ENCODE results near the gene CHRM2. TPM values are rescaled to one million over a fixed set of nuclear protein-coding genes. Genes with fewer than 3 reads are reported as not detected.

Gene CHRM2
- total and polyA plus RNA-seq, 9 of the 15 experiments (the other 6 are each of a cell fraction or from before 2014, with no cell fraction given) = not detected

- WGBS (ENCODE audit: insufficient coverage, low coverage, missing lambda C conversion rate) = 9% methylated on average over 3 of the region's 3 CpGs
- no peaks in the 10 kb centered on the region for H4K20me1 ChIP-seq (replicated peaks; ENCODE audit: control insufficient read depth, insufficient read depth, low read length)
- intact Hi-C loops (cut with micrococcal nuclease) = no loop called here
- H3K9ac ChIP-seq (ENCODE audit: insufficient read depth in 1 of 2, low read depth in 2 of 2, low read length in 2 of 2) = no peak overlapping the region
- no peak overlapping the region for H3K27ac ChIP-seq (ENCODE audit: extremely low read depth, low read depth, low read length)
- H3K4me2 ChIP-seq (ENCODE audit: insufficient read depth, low read length) = no peak overlapping the region
- FAIRE-seq = no peak
- H3K4me3 ChIP-seq = no peak overlapping the region
- no peaks in the 10 kb centered on the region for H3K9me1 ChIP-seq (ENCODE audit: control insufficient read depth, insufficient read depth, low read length)
- H3K27me3 ChIP-seq (ENCODE audit: control insufficient read depth in 2 of 2, insufficient read depth in 2 of 2, low read length in 2 of 2) = no peaks in the 10 kb centered on the region
- no peaks in the 10 kb centered on the region for H3K4me1 ChIP-seq (replicated peaks in 1 of 2; ENCODE audit: control insufficient read depth in 2 of 2, insufficient read depth in 2 of 2, low read length in 2 of 2)
- in situ Hi-C loops (cut with MboI) = no loop called here
- no peaks in the 10 kb centered on the region for H3K9me3 ChIP-seq (replicated peaks; ENCODE audit: control insufficient read depth, insufficient read depth, low read depth, low read length)
- no peak overlapping the region for H2AFZ ChIP-seq (ENCODE audit: low read depth, low read length)
- POLR2A ChIA-PET = interaction anchor here (0.7 kb wide), 1 partner anchor 513 kb away, joined by 3 read pairs; no protein-coding TSS in a partner anchor
- H3K36me3 ChIP-seq (ENCODE audit: control insufficient read depth, insufficient read depth, low read length) = no peaks in the 10 kb centered on the region
- DNase-seq (ENCODE audit: extremely low read depth in 1 of 4, low spot score in 3 of 4) = no peak
- BruUV-seq (replicated peaks) = no TSS peak
- CTCF ChIA-PET (ENCODE audit: low intra/inter-chr PET ratio) = no interaction called here
- no peak for ATAC-seq
- no peaks in the 10 kb centered on the region for H3K79me2 ChIP-seq (ENCODE audit: control insufficient read depth, insufficient read depth, low read length)
- TF ChIP-seq CBX2 (IDR thresholded peaks at IDR 0.05; ENCODE audit: insufficient read depth, low read length, poor library complexity, severe bottlenecking) (no peak), BDP1 (IDR thresholded peaks at IDR 0.05; ENCODE audit: insufficient read depth, insufficient read length) (no peak), MLX (CRISPR knock-in tag; conservative IDR thresholded peaks at IDR 0.05) (no peak), CBX1 (IDR thresholded peaks at IDR 0.05; ENCODE audit: low read depth) (no peak), DDX20 (tag; IDR thresholded peaks at IDR 0.05; ENCODE audit: low read depth) (no peak), TAF1 (IDR thresholded peaks at IDR 0.05; ENCODE audit: control insufficient read depth, extremely low read depth, insufficient read depth, low read length, severe bottlenecking) (no peak), ZNF764 (CRISPR knock-in tag; IDR thresholded peaks at IDR 0.05; ENCODE audit: low read depth) (no peak), RBBP5 (IDR thresholded peaks at IDR 0.05; ENCODE audit: borderline replicate concordance, insufficient read depth, low read length, poor library complexity, severe bottlenecking) (no peak), SRSF1 (IDR thresholded peaks at IDR 0.05; ENCODE audit: low read depth, low read length) (no peak), ZC3H11A (IDR thresholded peaks at IDR 0.05; ENCODE audit: low read depth, low read length) (no peak)
- TF ChIP-seq, protein P1, sequence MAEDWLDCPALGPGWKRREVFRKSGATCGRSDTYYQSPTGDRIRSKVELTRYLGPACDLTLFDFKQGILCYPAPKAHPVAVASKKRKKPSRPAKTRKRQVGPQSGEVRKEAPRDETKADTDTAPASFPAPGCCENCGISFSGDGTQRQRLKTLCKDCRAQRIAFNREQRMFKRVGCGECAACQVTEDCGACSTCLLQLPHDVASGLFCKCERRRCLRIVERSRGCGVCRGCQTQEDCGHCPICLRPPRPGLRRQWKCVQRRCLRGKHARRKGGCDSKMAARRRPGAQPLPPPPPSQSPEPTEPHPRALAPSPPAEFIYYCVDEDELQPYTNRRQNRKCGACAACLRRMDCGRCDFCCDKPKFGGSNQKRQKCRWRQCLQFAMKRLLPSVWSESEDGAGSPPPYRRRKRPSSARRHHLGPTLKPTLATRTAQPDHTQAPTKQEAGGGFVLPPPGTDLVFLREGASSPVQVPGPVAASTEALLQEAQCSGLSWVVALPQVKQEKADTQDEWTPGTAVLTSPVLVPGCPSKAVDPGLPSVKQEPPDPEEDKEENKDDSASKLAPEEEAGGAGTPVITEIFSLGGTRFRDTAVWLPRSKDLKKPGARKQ (CRISPR knock-in tag; IDR thresholded peaks at IDR 0.05) = no peak
- TF ChIP-seq, protein P2, sequence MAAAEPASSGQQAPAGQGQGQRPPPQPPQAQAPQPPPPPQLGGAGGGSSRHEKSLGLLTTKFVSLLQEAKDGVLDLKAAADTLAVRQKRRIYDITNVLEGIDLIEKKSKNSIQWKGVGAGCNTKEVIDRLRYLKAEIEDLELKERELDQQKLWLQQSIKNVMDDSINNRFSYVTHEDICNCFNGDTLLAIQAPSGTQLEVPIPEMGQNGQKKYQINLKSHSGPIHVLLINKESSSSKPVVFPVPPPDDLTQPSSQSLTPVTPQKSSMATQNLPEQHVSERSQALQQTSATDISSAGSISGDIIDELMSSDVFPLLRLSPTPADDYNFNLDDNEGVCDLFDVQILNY (CRISPR knock-in tag; IDR thresholded peaks at IDR 0.05) = no peak
- TF ChIP-seq, protein P3, sequence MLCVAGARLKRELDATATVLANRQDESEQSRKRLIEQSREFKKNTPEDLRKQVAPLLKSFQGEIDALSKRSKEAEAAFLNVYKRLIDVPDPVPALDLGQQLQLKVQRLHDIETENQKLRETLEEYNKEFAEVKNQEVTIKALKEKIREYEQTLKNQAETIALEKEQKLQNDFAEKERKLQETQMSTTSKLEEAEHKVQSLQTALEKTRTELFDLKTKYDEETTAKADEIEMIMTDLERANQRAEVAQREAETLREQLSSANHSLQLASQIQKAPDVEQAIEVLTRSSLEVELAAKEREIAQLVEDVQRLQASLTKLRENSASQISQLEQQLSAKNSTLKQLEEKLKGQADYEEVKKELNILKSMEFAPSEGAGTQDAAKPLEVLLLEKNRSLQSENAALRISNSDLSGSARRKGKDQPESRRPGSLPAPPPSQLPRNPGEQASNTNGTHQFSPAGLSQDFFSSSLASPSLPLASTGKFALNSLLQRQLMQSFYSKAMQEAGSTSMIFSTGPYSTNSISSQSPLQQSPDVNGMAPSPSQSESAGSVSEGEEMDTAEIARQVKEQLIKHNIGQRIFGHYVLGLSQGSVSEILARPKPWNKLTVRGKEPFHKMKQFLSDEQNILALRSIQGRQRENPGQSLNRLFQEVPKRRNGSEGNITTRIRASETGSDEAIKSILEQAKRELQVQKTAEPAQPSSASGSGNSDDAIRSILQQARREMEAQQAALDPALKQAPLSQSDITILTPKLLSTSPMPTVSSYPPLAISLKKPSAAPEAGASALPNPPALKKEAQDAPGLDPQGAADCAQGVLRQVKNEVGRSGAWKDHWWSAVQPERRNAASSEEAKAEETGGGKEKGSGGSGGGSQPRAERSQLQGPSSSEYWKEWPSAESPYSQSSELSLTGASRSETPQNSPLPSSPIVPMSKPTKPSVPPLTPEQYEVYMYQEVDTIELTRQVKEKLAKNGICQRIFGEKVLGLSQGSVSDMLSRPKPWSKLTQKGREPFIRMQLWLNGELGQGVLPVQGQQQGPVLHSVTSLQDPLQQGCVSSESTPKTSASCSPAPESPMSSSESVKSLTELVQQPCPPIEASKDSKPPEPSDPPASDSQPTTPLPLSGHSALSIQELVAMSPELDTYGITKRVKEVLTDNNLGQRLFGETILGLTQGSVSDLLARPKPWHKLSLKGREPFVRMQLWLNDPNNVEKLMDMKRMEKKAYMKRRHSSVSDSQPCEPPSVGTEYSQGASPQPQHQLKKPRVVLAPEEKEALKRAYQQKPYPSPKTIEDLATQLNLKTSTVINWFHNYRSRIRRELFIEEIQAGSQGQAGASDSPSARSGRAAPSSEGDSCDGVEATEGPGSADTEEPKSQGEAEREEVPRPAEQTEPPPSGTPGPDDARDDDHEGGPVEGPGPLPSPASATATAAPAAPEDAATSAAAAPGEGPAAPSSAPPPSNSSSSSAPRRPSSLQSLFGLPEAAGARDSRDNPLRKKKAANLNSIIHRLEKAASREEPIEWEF (CRISPR knock-in tag; IDR thresholded peaks at IDR 0.05) = no peak
Measured at GRCh38 chr7:136883046-136883445, 14.6 kb downstream of the CHRM2 start.

Data from K562 (cell line).